DMS153 treated with DMSO at 0.1 percent for 48 hours (cell line): ENCODE results near the gene MYCBP2.
"Not testable (repeated sequence)": the region's sequence is repeated elsewhere in the genome, so short reads cannot be mapped to it uniquely, and the experiment has no call there.

Source experiments
- DNase-seq: peaks from one replicate; lab custom pipeline; 2025; ENCODE audit not compliant: unreplicated experiment; lab: John Stamatoyannopoulos, UW

Gene MYCBP2, protein sequence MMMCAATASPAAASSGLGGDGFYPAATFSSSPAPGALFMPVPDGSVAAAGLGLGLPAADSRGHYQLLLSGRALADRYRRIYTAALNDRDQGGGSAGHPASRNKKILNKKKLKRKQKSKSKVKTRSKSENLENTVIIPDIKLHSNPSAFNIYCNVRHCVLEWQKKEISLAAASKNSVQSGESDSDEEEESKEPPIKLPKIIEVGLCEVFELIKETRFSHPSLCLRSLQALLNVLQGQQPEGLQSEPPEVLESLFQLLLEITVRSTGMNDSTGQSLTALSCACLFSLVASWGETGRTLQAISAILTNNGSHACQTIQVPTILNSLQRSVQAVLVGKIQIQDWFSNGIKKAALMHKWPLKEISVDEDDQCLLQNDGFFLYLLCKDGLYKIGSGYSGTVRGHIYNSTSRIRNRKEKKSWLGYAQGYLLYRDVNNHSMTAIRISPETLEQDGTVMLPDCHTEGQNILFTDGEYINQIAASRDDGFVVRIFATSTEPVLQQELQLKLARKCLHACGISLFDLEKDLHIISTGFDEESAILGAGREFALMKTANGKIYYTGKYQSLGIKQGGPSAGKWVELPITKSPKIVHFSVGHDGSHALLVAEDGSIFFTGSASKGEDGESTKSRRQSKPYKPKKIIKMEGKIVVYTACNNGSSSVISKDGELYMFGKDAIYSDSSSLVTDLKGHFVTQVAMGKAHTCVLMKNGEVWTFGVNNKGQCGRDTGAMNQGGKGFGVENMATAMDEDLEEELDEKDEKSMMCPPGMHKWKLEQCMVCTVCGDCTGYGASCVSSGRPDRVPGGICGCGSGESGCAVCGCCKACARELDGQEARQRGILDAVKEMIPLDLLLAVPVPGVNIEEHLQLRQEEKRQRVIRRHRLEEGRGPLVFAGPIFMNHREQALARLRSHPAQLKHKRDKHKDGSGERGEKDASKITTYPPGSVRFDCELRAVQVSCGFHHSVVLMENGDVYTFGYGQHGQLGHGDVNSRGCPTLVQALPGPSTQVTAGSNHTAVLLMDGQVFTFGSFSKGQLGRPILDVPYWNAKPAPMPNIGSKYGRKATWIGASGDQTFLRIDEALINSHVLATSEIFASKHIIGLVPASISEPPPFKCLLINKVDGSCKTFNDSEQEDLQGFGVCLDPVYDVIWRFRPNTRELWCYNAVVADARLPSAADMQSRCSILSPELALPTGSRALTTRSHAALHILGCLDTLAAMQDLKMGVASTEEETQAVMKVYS (N-terminal part only)

DNA sequence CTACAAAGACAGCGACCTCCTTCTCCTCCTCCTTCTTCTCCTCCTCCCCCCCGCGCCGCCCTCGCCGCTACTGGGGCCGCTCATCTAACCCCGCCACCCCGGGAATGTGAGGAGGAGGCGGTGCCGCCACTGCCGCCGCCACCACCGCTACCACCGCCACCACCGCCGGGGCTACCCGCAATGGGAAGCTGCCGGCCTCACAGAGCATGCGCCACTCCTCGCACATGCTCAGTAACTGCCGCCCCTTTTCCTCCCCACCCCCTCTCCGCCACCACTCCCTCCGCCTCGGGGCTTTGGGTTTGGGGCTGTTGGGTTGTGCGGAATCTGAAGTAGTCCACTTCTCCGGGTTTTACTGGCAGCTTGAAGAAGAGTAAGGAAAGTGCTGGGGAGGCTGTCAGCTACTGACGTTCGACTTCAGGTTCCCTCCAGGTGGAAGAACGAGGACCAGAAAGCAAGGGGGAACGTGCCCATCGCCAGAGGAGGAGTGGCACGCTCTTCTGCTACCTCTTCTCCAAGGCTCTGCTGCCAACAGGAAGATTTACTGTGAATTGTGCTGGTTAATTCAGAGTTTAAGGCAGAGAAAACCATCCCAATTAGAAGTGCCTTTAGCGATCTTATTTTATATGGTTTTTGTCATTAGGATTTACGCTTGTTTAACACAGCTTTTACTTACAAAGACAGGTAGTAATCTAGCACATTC is at the start of gene MYCBP2:
TSS of gene MYCBP2 (minus strand) at position 190 of the 700 bp plus-strand sequence. CDS start 319 bp downstream, outside the sequence.
- DNase-seq, result peak; percentile 97

DNA sequence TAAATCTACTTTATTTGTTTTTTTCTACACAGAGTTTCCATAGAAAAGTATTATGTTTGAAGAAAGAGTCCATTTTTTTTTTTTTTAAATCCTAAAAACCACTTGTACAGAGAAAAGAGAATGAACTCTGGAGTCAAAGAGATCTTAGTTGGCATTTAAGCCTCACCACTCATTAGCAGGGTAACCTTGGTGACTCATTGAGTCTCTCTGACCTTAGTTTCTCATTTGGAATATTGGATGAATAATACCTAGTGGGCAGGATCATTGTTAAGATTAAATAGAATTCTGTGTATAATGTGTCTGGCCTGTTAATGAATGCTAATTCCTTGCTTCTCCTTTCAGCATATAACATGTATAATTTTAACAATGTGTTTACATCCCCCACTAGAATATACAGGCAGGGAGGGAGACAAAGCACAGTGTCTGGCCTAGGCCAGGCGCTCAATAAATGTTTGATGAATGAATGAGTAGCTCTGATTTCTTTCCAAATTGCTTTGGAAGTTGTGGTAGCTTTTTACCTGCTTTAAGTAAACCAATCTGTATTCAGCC is 48.7 kb upstream of the MYCBP2 start:
- DNase-seq, result no peak

DNA sequence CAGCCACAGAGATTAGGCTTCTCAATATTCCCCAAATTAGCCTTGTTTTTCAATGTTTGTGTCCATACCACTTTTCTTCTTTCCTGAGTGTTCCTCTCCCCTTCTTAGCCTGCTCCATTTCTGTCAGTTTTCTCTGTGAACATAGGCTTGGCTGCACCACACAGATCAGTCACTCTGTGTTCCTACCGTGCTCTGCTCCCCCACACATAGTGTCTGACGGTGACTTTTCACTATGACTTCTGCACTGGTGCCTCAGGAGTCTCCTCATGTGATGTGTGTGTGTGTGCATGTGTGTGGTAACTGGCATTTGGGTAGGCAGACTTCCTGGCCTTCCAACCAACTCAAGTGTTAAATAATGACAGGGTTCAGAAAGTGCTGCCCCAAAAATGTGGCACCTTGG is 47.9 kb upstream of the MYCBP2 start:
- no peak for DNase-seq

DNA sequence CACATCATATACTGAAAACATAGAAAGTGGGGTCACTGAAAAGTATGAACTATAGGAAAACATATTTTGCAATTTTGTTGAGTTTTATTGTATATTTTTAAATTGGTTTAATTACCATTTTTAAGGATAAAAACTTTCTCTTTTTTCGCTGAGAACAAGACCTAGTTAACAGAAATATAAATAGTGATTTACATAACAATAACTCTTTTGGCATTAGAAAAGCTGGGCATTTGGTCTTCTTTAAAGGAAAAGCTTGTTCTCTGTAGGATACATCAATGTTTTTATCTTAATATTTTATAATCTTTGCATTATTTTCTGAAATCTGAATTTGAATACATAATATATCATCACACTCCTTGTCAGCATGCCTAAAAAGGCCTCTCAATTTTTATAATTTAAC is 47.4 kb upstream of the MYCBP2 start:
- DNase-seq, result no peak

DNA sequence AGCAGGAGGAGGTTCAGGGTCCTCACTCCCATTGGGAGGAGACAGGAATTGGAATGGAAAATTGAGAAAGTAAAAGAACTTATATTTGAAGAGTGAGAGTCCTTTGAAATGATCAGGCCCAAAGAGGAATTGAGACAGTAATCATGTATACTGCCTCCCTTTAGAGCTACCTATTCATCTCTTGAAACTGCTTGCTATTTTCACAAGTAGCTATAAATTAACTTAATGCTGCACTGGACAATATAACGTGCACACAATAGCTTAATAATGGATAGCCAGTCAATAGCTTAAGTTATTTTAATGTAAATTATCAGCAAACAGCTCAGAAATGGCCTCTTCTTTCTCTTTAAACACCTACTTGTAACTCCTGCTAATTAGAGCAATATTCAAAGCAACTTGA is 46.6 kb upstream of the MYCBP2 start:
- no peak for DNase-seq

DNA sequence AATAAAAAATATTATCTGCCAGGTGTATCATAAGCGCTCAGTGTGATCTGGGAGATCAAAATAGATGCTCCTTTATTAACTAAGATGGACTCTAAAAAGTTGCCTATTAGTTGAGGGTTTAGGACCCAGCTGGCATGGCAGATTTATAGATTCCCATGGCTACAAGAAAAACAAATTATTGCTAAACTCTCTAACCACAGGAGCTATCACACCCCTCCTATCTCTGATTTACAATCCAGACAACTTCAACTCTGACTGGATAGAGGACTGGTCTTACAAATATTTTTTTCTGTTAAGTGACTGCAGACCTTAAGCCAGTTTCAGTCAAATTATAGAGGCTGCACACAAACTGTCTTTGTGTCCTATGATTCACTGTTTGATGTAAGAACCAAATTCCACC is 45.4 kb upstream of the MYCBP2 start:
- no peak for DNase-seq

DNA sequence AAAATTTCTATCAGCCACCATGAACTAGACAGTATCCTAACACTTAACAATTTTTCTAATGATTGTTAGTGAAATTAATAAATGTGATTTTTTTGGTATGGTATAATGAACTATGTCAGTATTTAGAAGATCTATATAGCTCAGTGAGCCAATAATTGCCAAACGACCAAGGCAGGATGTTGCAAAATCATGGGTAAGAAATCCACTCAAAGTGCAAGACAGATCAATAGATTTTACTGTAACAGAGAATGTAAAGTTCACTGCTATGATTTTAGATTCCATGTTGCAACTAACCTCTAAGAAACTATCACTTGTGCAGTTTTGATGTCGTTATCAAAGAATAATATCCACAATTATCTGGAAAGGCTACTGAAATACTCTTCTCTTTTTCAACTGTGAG is 44.0 kb upstream of the MYCBP2 start:
- no peak for DNase-seq

DNA sequence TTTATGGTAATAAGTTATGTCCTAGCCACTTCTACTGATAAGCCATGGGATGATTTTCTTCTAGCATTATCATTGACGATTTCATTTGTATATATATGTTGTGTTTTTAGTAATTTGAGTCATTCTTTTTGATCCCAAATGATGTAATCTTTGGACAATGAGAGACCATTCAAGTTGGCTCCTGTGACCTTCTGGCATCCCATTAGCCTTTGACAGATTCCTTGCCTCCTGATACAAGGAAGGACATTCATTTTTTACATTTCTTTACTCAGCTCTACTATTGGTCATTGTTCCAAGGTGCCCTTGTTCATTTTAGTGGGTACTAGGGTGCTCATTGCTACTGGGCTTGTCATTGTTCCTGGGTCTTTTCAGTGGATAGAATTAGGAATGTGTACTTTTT is 35.3 kb upstream of the MYCBP2 start:
- DNase-seq, result no peak

DNA sequence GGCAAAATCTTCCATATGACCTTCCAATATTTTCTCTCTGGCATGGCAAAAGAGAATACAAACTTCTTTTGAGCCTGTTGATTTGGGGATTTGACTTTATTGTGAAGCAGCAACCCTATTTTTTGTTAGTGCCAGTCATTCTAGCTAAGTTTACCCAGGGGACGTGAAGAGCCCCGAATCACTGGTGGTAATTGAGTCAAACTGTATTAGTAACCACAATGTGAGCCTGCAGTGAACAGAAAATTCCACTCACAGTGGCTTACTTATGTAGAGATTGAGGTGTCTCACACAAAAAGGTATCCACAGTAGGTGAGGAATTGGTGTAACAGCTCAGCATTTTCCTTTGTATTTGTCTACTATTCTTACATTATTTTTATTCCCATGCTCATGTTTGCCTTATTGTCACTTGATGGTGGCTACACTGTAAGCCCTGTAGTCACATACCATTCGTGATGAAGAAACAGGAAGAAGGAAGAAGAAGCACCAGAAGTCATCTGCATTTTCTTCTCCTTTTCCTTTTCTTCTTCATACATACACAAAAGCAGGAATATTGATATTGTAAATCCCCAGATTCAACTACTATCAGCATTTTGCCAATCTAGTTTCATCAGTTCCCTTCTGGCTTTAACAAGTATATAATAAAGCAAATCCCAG is 33.3 kb upstream of the MYCBP2 start:
- no peak for DNase-seq

DNA sequence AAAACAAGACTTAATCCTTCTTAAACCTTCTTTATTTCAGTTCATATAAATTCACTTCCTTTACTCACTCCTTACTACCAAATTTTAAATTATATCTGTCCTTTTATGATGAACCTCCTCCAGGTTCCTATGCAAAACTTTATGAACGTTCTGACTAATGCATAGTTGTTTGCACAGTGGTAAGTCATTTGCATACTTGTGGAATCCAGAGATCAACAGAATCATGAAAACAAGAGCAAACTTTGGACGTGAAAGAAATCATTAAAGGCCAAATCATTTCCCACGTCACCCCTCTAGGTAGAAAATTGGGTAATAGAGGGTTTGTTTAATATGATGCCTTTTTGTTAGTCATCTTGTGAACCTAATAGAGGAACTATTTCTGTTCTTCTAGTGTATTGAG is 32.3 kb upstream of the MYCBP2 start:
- DNase-seq, result no peak

DNA sequence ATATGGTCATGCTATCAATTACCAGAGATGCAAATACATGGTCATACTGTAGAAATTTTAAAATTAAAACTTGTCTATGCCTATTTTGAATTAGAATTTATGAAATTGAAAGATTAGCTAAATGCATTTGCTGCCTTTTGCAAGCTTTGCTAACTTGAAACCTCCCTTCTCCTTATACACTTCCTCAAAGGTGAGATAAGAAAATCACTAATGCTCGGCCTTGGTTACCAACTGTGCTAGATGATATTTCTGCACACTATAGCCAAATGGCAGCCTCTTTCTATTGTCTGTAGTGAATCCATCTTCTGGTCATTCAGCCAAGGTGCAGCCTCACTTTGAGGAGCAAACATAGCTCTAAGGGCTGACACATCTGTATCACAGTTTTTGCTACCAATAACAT is 31.1 kb upstream of the MYCBP2 start:
- no peak for DNase-seq

DNA sequence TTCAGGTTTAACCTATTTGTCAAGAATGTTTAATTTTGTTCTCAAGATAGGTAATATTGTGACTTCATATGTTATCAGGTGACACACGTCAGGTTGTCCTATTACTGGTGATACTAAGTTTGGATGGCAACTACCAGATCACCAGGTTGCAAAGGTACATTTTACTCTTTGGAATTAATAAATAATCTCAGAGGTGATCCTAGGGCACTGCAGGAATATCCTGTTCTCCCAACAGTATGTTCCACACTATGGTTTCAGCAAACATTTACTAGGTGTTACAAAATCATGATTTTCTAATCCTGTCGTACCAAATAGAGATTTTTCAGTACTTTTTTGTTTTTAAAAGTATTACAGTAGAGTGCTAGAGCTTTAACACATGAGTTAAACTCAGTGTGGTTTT is 29.3 kb upstream of the MYCBP2 start:
- DNase-seq, result no peak

DNA sequence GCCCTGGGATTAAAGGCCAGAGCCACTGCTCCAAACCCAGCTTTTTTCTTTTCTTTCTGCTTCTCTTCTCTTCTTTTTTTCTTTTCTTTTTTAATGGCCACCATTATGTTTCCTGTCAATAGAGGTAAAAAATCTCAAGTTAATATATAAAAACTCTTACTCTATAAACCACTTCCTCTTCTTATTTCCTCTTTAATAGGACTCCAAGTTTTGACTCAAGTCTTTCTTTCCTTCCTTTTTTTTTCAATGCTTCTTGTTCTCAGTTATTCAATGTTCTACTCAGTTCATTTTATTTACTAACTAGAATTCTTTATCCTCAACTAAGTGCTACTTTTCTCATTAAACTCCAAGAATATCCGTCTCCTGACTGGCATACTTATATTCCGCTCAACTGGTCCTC is 27.1 kb upstream of the MYCBP2 start:
- DNase-seq, result no peak

DNA sequence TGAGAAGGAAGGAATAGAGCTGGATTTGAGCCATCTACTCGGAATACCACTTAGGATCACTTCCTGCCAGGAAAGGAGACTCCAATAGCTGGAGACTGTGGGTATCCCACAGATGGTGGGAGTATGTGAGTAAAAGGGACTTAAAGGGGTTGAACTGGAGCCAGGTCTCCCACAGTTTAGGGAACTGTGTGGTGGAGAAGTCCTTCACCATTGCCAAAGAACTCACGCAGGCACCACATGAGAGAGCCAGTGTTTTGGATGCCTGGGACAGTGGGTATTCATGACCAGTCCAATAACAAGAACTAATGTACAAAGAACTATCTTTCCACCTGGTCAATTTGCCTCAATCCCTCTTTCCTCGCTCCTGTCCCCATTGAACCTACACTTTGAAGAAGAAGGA is 24.4 kb upstream of the MYCBP2 start:
- DNase-seq, result no peak

DNA sequence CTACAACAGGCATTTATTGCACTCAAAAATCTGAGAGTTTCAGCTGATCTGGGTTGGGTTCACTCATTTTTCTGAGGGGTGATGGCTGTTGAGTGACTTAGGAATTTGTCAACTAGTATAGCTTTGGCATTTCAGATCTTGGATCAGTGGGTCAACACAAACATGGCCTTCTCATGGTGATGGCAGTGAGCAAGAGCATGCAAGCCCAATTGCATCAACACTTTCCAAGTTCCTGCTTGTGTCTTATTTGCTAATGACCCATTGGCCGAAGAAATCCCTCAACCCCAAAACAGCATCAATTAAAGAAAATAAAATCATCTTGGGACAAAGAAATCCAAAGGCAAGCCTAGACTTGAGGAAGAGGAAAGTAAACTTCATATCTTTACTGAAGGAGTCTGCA is 23.9 kb upstream of the MYCBP2 start:
- no peak for DNase-seq

DNA sequence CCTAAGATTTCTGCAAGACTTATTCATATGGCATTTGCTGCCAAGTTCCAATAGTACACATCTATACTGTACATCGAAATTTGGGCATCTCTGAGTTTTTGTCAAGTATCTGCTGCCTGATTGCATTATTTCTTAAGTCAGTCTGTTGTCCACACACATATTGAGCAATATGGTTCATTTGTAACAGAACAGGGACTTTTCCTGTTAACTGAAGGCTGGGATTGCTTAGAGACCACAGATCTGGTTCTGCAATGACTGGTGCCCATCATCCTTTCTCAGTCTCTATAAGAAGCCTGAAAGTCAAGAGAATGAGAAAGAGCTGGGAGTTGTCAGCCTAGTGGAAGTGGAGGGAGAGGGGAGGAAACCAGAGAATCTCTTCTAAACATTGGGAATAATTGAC is 22.5 kb upstream of the MYCBP2 start:
- no peak for DNase-seq

DNA sequence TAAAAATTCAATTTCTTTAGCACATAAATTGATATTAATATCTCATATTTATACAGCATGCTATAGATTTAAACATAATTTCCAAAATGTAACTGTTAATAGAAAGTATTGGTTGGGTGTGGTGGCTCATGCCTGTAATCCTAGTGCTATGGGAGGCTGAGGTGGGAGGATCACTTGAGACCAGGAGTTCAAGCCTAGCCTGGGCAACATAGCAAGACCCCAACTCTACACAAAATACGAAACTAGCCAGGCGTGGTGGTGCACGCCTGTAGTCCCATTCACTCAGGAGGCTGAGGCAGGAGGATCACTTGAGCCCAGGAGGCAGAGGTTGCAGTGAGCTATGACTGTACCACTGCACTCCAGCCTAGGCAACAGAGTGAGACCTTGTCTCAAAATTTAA is 20.5 kb upstream of the MYCBP2 start:
- DNase-seq, result not testable (repeated sequence)

DNA sequence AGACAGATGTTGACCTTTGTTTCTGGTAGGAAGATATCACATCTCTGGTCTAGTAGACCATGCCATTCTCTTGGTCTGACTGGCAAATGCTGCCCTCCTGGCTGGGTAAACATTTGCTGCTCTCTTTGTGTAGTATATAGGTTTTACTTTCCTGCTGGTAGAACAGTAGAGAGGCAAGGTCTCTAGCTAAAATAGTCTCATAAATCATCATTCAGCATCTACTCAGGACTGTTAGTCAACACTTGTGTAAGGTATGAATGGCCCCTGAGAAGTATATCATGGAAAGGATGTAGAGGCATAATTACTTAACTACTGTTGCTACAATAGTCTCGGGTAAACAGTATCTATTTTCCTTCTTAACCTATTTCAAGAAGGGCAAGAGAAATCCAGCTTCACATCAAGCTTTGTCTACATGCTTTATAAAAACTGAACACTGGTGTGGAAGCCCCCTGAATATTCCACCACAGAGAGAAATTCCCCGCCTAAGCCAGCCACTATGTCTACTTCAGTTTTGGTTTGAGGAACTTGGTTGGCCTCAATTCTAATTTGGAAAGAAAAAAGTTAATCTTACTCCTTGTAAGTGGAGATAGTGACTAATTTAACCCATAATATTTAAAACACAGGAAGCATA is 18.4 kb upstream of the MYCBP2 start:
- DNase-seq, result peak; percentile 88

DNA sequence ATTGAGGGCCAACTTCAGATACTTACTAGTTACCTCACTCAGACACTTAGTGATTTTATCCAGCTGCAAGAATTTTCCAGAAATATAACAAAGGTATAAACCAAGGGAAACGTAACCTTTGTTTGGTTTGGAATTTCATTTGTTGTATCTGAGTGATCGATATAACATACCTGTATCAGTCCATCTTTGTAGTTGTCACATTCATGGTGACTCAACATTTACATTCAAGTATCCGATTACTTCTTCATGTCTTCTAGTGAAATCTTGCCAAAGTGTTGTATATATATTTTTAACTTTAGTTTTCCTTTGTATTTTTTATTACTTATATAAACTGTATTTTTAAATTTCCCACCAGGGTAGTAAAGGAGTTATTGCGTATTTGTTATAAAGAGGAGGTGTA is 16.9 kb upstream of the MYCBP2 start:
- no peak for DNase-seq

DNA sequence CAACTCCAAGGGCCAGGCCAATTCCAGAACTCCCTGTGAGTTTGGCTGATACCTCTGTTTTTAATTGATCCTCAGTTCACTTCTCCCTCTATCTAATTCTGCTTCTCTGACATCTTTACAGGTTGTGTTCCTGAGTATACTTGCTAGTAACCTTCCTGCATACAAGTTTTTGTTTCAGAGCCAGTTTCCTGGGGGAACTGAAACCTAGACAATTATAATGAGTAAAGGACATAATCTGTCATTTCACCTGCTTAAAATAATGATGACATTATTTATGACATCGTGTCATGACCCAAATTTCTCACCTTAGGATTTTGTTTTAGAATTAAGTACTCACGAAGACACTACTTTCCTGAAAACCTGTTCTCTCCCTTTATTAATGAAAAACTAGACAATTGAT is 12.5 kb upstream of the MYCBP2 start:
- DNase-seq, result no peak
